ENCODE results near the gene APOBEC3B. TPM values are rescaled to one million over a fixed set of nuclear protein-coding genes. Genes with fewer than 3 reads are reported as not detected.

Gene APOBEC3B
- total and polyA plus RNA-seq, 2 of the 8 experiments (the other 6 are each of a cell fraction or from before 2014, with no cell fraction given): 14.2 to 74.9 TPM

GRCh38 chr22:38966942-38967341 is 15.2 kb upstream of the APOBEC3B start:
- Histone ChIP-seq H4K5ac (ENCODE audit: insufficient read length, low read depth, low read length) (no peak overlapping the region), H3K79me2 (ENCODE audit: control insufficient read depth in 1 of 2, insufficient read depth in 2 of 2, low read length in 2 of 2) (no peaks in the 10 kb centered on the region), H3K9ac (replicated peaks in 1 of 4; ENCODE audit: extremely low read depth in 1 of 4, low read depth in 3 of 4, low read length in 3 of 4) (no peak overlapping the region), H3K9me3 (ENCODE audit: insufficient read depth in 2 of 2, low read depth in 1 of 2, low read length in 1 of 2) (no peaks in the 10 kb centered on the region), H3K14ac (ENCODE audit: insufficient read length) (no peak overlapping the region), H3K4ac (replicated peaks; ENCODE audit: insufficient read length, low read depth, low read length) (no peak overlapping the region), H3K27me3 (replicated peaks in 1 of 4; ENCODE audit: control insufficient read depth in 3 of 4, extremely low read depth in 1 of 4, insufficient read depth in 3 of 4, low read length in 3 of 4) (no peaks in the 10 kb centered on the region), H4K8ac (ENCODE audit: extremely low read depth, insufficient read depth, low read length) (no peak overlapping the region), H2BK12ac (ENCODE audit: low read depth, low read length) (peak overlapping the region; percentile 50; the same call in 1 of the 2 replicates), H2BK120ac (replicated peaks; ENCODE audit: low read depth, low read length) (no peak overlapping the region), H4K20me1 (replicated peaks in 1 of 2; ENCODE audit: control insufficient read depth in 1 of 2, insufficient read depth in 2 of 2, low read length in 2 of 2) (no peaks in the 10 kb centered on the region), H3K27ac (ENCODE audit: low read depth, low read length) (no peak overlapping the region), H3K23me2 (ENCODE audit: low read depth, low read length) (no peaks in the 10 kb centered on the region), H3K18ac (ENCODE audit: extremely low read depth, low read length) (no peak overlapping the region), H2AK5ac (ENCODE audit: low read depth, low read length) (no peak overlapping the region), H2BK5ac (ENCODE audit: low read depth, low read length) (no peak overlapping the region), H3K79me1 (ENCODE audit: low read depth, low read length) (no peaks in the 10 kb centered on the region), H2BK20ac (ENCODE audit: low read length) (no peak overlapping the region), H2BK15ac (ENCODE audit: low read length) (no peak overlapping the region), H3K56ac (replicated peaks; ENCODE audit: insufficient read length, low read depth, low read length) (no peak overlapping the region), H3K4me1 (replicated peaks in 1 of 4; ENCODE audit: control insufficient read depth in 3 of 4, insufficient read depth in 4 of 4, low read length in 3 of 4) (peaks cover 0 to 10% (median 3%) of the 10 kb centered on the region in 4 experiments; a peak in 5 of 7 replicates), H4K91ac (replicated peaks; ENCODE audit: insufficient read length, low read length) (peak overlapping the region; percentile 74), H2AFZ (ENCODE audit: low read length) (no peak overlapping the region), H3K4me3 (ENCODE audit: extremely low read depth in 1 of 4, insufficient read depth in 2 of 4, low read depth in 3 of 4, low read length in 4 of 4) (no peak overlapping the region), H3K4me2 (ENCODE audit: insufficient read depth in 1 of 2, low read depth in 2 of 2, low read length in 2 of 2) (no peak overlapping the region), H3K23ac (ENCODE audit: insufficient read length) (no peak overlapping the region), H3K36me3 (ENCODE audit: control insufficient read depth in 2 of 4, insufficient read depth in 4 of 4, low read length in 3 of 4) (no peaks in the 10 kb centered on the region)
- 94% methylated on average over 7 of the region's 7 CpGs; no CpG with 5 or more reads in 1 of the 2 experiments for WGBS, 2 experiments (ENCODE audit: extremely low coverage in 1 of 2, insufficient coverage in 1 of 2, insufficient read length in 1 of 2, insufficient replicate concordance in 2 of 2, low coverage in 1 of 2, low lambda C conversion rate in 2 of 2, missing lambda C conversion rate in 1 of 2)
- POLR2A ChIA-PET (ENCODE audit: partially characterized antibody): no interaction called here
- CTCF ChIA-PET (ENCODE audit: partially characterized antibody): interaction anchor here (0.6 to 1.5 kb wide), 7 partner anchors 8 to 232 kb away, joined by 3 to 4 read pairs (median 3); partner anchors contain the start of gene APOBEC3D
- FAIRE-seq (no peak), DNase-seq (ENCODE audit: low read depth in 1 of 2, low spot score in 2 of 2) (no peak)
- no peak for TF ChIP-seq ZNF274 (IDR thresholded peaks at IDR 0.05; ENCODE audit: borderline replicate concordance, extremely low read depth, low read length)
- TF ChIP-seq RXRA (IDR thresholded peaks at IDR 0.05; ENCODE audit: insufficient read depth, low read depth, low read length): no peak
- no peak for TF ChIP-seq BCL11A (IDR thresholded peaks at IDR 0.05; ENCODE audit: low read depth in 2 of 2, low read length in 2 of 2)
- no peak for TF ChIP-seq TCF12 (IDR thresholded peaks at IDR 0.05; ENCODE audit: low read depth, low read length)
- TF ChIP-seq CHD1 (IDR thresholded peaks at IDR 0.05; ENCODE audit: low read depth, low read length): no peak
- TF ChIP-seq SIN3A (conservative IDR thresholded peaks at IDR 0.05 in 1 of 2, IDR thresholded peaks at IDR 0.05 in 1 of 2; ENCODE audit: low read depth in 1 of 2, low read length in 2 of 2): no peak
- TF ChIP-seq ASH2L (IDR thresholded peaks at IDR 0.05; ENCODE audit: low read length): no peak
- TF ChIP-seq CEBPB (IDR thresholded peaks at IDR 0.05; ENCODE audit: low read depth, low read length): no peak
- no peak for TF ChIP-seq CTBP2 (IDR thresholded peaks at IDR 0.05; ENCODE audit: borderline replicate concordance, insufficient read depth, insufficient read length, low read length)
- no peak for TF ChIP-seq RAD21 (IDR thresholded peaks at IDR 0.05 in 1 of 2, conservative IDR thresholded peaks at IDR 0.05 in 1 of 2; ENCODE audit: low read depth in 2 of 2, low read length in 2 of 2)
- TF ChIP-seq ATF2 (IDR thresholded peaks at IDR 0.05; ENCODE audit: low read length): no peak
- no peak for TF ChIP-seq POU5F1 (IDR thresholded peaks at IDR 0.05; ENCODE audit: low read depth, low read length)
